Measurements from ENCODE around the gene CREB5. TPM values are rescaled to one million over a fixed set of nuclear protein-coding genes. Genes with fewer than 3 reads are reported as not detected.
A peak's percentile ranks its signal among the peaks of the same experiment; 100 is the strongest.

The CREB5 gene
- total and polyA plus RNA-seq, 11 donors: 7.6 to 38.7 (median 15.2) TPM

- H3K9me3 ChIP-seq: no peaks in the 10 kb centered on the region
- H3K36me3 ChIP-seq: no peaks in the 10 kb centered on the region
- 42 to 60% (median 50%) methylated on average over 5 of the region's 5 CpGs for WGBS, 4 donors
- H3K27ac ChIP-seq: no peak overlapping the region
- H3K4me1 ChIP-seq: peaks cover 0 to 18% (median 1%) of the 10 kb centered on the region in 12 donors
- peak in 3 of 4 donors; percentile 73 to 86 (median 85) for ATAC-seq
- H3K4me3 ChIP-seq: no peak overlapping the region
- TF ChIP-seq POLR2A (IDR thresholded peaks at IDR 0.05) (no peak), CTCF (IDR thresholded peaks at IDR 0.05) (no peak)
- H3K27me3 ChIP-seq: no peaks in the 10 kb centered on the region
- intact Hi-C loops (cut with DNase I): no loop called here
- DNase-seq: peak in 1 of 5 donors; percentile 38
These were observed 326.1 kb downstream of the CREB5 start for GRCh38 chr7:28738412-28738811.

- WGBS, 4 donors: 86 to 89% (median 87%) methylated on average over 3 of the region's 3 CpGs
- TF ChIP-seq CTCF (IDR thresholded peaks at IDR 0.05): no peak
- TF ChIP-seq POLR2A (IDR thresholded peaks at IDR 0.05): no peak
- no peak for ATAC-seq
- no peak for DNase-seq
- intact Hi-C loops (cut with DNase I): no loop called here
- Histone ChIP-seq H3K27ac (no peak overlapping the region), H3K9me3 (no peaks in the 10 kb centered on the region), H3K27me3 (no peaks in the 10 kb centered on the region), H3K4me3 (no peak overlapping the region), H3K4me1 (peaks cover 0 to 17% (median 0%) of the 10 kb centered on the region in 12 donors), H3K36me3 (no peaks in the 10 kb centered on the region)
These were observed 326.8 kb downstream of the CREB5 start for GRCh38 chr7:28739128-28739527.

GRCh38 chr7:28739826-28740225 is 327.5 kb downstream of the CREB5 start:
- no peaks in the 10 kb centered on the region for H3K9me3 ChIP-seq
- intact Hi-C loops (cut with DNase I): no loop called here
- H3K27ac ChIP-seq: no peak overlapping the region
- no peaks in the 10 kb centered on the region for H3K27me3 ChIP-seq
- no peak for DNase-seq
- no peak for TF ChIP-seq POLR2A (IDR thresholded peaks at IDR 0.05)
- TF ChIP-seq CTCF (IDR thresholded peaks at IDR 0.05): no peak
- peaks cover 0 to 19% (median 2%) of the 10 kb centered on the region in 12 donors for H3K4me1 ChIP-seq
- H3K36me3 ChIP-seq: no peaks in the 10 kb centered on the region
- H3K4me3 ChIP-seq: no peak overlapping the region
- ATAC-seq: no peak
- WGBS, 4 donors: 81 to 90% (median 87%) methylated on average over 5 of the region's 5 CpGs

- no peak for DNase-seq
- Histone ChIP-seq H3K4me1 (peaks cover 0 to 39% (median 26%) of the 10 kb centered on the region in 12 donors), H3K4me3 (no peak overlapping the region), H3K27ac (peak overlapping the region in 1 of 12 donors; percentile 8), H3K27me3 (no peaks in the 10 kb centered on the region), H3K36me3 (no peaks in the 10 kb centered on the region), H3K9me3 (no peaks in the 10 kb centered on the region)
- intact Hi-C loops (cut with DNase I): no loop called here
- TF ChIP-seq CTCF (IDR thresholded peaks at IDR 0.05) (no peak), POLR2A (IDR thresholded peaks at IDR 0.05) (no peak)
- 30 to 41% (median 35%) methylated on average over 4 of the region's 4 CpGs for WGBS, 4 donors
- no peak for ATAC-seq
These were observed 332.6 kb downstream of the CREB5 start for GRCh38 chr7:28744951-28745350.
